ENCODE data around the gene CEP135.
"Not testable (repeated sequence)": the region's sequence is repeated elsewhere in the genome, so short reads cannot be mapped to it uniquely, and the experiment has no call there.

CEP135 gene

DNA sequence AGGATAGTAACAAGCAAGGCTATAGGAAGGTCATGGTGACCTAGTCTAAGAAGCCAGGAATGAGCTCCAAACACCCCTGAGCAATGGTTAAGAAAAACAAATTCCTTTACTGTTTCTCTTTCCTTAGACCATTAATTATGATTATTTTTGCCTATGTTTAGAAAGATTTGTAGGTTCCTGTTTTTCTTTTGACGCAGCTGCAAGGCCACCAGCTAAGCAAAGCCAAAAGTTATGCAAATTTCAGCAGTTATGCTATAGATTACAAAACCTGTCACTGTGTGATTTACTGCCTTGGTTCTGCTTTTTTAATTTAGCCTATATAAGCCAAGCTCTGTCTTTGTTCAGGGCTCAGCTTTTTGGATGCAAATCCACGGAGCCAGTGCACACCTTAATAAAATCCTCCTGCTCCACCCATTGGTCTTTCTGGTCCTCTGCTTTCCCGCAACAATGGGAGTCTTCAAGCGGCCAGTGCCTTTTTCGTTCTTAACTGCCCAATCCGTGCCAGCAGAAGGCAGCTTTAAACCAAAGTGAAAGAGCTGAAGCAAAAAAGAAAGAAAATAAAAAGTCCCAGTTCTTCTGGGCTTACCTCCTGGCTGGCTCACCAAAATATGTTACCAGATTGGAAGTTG lies 1.4 kb upstream of the CEP135 start:
- no peak for DNase-seq (ENCODE audit: low read depth)

DNA sequence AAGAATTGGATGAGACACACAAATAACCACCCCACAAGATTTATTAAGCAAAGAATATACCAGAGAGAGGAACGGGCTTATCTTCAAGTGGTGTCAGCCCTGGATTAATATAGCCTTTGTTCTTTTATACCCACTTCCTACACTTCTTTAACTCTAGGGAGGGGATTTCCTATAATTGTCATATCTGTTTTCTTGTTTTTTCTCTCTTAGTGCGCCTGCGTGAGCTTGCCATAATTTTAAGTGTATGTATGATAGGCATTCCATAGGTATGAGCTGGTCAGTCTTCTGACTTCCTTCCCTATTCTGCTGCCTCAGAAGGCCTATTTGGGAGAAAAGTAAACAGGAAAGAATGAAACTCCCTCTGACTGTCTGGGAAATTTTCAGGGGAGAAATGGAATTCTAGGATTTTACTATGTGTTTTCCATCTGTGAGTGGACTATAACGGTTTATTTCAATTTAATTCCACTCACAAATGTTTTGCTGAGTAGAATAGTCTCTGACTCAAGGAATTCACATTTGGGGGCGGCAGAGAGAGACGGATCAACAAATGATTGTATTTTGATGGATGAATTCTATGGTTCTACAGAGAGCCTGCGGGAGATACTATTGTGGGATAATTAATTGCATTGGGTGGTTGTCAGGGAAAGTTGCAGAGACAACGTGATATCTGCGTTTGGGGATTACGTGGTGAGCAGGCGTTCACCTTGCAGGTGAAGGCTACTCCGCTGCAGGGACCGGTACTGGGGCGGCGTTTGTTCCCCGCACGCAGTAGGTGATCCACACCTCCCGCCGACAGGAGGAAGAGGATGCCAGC lies 626 bp upstream of the CEP135 start:
- peak; percentile 7 for DNase-seq (ENCODE audit: low read depth)

GRCh38 chr4:55949482-55949802 lies 697 bp downstream of the CEP135 start:
- no peak for DNase-seq (ENCODE audit: low read depth)

GRCh38 chr4:55951191-55951922 lies 2.6 kb downstream of the CEP135 start:
- no peak for DNase-seq (ENCODE audit: low read depth)

DNA sequence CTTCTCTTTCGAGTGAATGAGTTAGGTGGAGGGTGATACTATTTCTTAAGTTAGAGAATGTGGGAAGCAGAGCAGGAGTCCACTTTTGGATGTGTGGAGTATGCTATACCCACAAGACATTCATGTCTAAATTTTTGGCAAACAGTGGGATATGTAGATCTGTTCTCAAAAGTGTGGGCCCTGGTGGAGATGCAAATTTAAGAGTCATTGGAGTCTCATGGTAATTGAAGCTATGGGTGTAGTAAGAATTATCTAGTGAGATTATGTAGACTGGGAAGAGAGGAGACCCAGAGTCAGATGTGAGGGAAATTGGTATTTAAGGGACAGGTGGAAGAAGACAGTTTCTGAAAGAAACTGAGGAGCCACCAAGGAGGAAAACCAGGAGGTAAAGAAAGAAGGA lies 7.0 kb downstream of the CEP135 start:
- DNase-seq (ENCODE audit: low read depth) = no peak

GRCh38 chr4:55959655-55960054 lies 10.9 kb downstream of the CEP135 start:
- no peak for DNase-seq (ENCODE audit: low read depth)

DNA sequence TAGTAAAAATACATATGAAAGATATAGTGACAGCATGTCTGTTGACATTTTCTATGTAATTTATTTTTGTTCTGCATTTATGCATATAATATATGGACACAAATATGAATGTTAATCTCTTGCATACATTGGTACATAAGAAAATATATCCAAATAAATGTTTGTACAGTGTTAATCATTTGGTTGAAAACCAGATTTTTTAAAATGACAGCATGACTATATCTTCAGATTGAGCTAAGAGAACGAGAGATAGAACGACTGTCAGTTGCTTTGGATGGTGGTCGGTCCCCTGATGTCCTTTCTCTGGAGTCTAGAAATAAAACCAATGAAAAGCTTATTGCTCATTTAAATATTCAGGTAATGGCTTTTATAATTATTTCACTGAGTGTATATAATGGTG lies 15.3 kb downstream of the CEP135 start:
- DNase-seq (ENCODE audit: low read depth) = no peak

GRCh38 chr4:55965585-55965984 lies 16.8 kb downstream of the CEP135 start:
- no peak for DNase-seq (ENCODE audit: low read depth)

- not testable (repeated sequence) for DNase-seq (ENCODE audit: low read depth)
These were observed 17.6 kb downstream of the CEP135 start for GRCh38 chr4:55966324-55966723.

DNA sequence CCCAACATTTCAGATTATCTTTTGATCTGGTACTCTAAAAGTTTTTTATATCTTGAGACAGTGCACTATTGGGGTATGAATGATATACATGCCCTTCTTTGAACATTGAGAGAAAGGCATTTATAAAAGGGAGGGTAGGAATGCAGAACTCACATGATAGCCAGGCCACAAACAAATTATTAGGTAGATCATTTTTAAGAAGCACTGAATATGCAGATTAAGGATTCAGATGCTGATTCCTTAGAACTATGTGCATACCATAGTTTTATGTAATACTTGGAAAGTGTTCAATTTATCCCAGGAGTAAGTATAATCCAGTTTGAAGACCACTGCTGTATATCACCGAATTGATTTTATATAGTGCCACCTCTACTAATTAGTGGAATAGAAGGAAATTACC lies 18.6 kb downstream of the CEP135 start:
- no peak for DNase-seq (ENCODE audit: low read depth)

DNA sequence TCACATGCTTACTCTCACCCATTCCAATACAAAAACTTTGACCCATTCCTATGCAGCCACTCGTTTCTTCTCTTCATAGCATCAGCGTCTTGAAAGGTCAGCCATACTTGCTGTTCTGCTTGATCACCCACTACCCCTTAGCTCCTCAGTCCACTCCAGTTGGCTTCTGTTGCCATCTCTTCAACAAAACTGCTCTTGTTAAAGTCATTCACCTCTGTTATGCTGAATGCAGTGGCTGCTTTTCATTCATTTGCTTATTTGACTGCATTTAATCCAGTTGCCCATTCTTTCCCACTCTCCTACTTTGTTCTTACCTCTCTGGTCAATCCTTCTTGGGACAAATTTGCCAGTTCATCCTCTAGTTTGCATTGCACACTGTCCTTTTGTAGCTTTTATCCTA lies 24.9 kb downstream of the CEP135 start:
- no peak for DNase-seq (ENCODE audit: low read depth)

- DNase-seq (ENCODE audit: low read depth) = no peak
These were observed 29.1 kb downstream of the CEP135 start for GRCh38 chr4:55977811-55978210.

DNA sequence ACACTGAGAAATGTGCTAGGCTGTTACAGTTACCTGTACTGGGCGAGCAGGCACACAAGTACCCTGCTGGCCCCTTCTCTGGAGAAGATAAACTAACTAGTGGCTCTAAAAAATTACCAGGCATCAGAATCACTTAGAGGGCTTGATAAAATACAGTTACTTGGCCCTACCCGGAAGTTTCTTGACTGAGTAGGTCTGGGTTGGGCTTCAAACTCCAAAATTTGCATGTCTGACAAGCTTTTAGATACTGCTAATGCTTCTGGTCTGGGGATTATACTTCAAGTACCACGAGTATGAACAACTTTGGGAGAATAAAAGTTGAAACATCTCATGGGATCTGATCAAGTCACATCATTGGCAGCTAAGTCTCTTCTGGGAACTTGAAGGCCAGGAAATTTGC lies 30.8 kb downstream of the CEP135 start:
- no peak for DNase-seq (ENCODE audit: low read depth)

GRCh38 chr4:55980725-55981124 lies 32.0 kb downstream of the CEP135 start:
- DNase-seq (ENCODE audit: low read depth) = no peak

- DNase-seq (ENCODE audit: low read depth) = no peak
These were observed 34.2 kb downstream of the CEP135 start for GRCh38 chr4:55982976-55983375.

DNA sequence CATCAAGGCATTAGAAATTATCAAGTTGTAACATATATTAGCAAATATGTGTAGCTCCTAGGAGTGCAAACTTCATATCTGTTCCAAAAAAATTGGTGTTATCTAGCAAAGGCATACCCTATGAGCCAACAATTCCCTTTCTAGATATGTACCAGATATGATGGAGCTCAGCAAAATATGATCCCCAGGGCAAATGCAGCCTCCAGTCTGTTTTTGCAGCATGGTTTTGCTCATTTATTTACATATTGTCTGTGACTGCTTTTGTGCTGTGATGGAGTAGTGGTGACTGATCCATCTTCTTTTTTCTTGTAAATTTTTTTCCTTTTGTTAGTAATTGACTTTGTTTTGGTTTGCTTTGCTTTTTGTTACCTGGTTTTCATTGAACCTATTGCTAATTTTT lies 41.0 kb downstream of the CEP135 start:
- DNase-seq (ENCODE audit: low read depth) = no peak

DNA sequence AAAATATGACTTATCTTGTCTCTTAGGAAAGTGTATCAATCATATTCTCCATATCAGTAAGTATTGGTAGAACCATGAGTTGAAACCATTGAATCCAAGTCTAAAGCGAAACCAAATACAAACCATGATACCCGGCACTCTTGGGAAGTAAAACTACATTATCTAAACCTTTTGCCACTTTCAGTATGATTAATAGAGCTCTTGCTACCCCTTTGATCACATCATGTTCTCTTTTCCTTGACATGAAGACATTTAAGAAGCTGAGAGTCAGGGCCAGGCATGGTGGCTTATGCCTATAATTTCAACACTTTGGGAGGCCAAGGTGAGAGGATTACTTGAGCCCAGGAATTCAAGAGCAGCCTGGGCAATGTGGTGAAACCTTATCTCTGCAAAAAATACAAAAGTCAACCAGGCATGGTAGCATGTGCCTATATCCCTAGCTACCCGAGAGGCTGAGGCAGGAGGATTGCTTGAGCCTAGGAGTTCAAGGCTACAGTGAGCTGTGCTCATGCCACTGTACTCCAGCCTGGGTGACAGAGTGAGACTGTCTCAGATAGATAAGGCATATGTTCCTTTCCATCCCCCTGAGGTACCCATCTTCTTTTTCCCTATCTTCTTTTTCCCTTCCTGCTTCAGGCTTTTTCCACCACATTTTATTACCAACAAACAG lies 45.4 kb downstream of the CEP135 start:
- no peak for DNase-seq (ENCODE audit: low read depth)

DNA sequence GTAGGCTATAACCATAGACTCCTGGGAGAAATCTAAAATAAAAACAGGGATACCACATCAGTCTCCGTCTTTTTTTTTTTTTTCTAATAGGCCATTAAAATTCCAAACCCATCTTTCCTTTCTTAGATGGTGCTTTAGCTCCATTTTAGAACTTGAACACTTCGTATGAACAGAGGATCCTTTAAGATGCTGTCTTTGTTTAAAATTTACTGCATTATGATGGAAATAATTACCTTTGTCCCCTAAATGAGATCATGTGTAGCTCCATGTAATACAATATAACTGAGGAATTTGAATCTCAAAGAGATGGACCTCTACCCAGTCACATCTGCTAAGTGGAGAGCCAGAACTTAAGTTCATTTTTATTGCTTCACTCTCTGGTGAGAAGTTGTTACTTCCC lies 47.9 kb downstream of the CEP135 start:
- no peak for DNase-seq (ENCODE audit: low read depth)

DNA sequence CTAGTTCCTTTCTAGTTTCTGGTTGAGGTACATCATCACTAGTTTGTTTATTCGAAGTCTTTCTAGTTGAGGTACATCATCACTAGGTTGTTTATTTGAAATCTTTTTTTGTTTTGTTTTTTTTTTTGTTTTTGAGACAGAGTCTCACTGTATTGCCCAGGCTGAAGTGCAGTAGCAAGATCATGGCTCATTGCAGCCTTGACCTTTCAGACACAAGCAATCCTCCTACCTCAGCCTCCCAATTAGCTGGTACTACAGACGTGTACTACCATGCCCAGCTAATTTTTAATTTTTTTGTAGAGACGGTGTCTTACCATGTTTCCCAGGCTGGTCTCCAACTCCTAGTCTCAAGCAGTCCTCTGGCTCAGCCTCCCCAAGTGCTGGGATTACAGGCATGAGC lies 54.9 kb downstream of the CEP135 start:
- no peak for DNase-seq (ENCODE audit: low read depth)

- DNase-seq (ENCODE audit: low read depth) = no peak
These were observed 55.5 kb downstream of the CEP135 start for GRCh38 chr4:56004235-56004634.

GRCh38 chr4:56007154-56007553 lies 58.4 kb downstream of the CEP135 start:
- DNase-seq (ENCODE audit: low read depth) = no peak

- DNase-seq (ENCODE audit: low read depth) = no peak
These were observed 59.5 kb downstream of the CEP135 start for GRCh38 chr4:56008206-56008605.

DNA sequence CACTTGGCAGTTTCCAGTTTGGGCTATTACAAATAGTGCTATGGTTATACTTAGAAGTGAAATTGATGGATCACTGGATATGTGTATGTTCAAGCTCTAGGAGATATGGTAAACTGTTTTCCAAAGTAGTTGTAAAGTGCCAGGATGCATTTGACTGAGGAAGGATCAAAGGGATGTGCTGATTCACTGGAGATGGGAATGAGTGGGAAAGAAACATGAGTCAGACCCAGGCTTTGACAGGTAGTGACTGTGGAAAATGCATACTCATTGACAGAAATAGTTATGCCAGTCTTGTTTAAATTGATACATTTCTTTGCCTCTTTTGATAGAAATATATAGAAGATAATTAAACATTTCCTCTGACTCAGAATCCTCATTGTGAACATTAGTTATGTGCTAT lies 77.9 kb downstream of the CEP135 start:
- no peak for DNase-seq (ENCODE audit: low read depth)

All from stimulated activated CD8-positive, alpha-beta memory T cell treated with anti-CD3 and anti-CD28 coated beads, Interleukin-4, amount 100 ng/mL, for 24 hours (primary cell).